Measurements from ENCODE around the gene FOXB2.

DNA sequence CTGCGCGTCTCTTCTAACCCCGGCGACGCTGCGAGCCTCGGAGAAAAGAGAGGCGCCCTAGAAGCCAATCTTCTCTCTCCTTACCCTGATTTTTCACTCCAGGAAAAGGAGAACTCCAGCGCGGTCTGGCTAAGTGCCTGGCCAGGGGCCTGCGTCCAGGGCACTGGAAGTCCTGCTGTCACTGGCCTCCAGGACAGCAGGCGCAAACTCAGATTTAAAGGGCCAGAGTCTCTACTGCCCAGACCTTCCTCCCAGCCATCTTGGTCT lies 553 bp upstream of the FOXB2 start:
- TF ChIP-seq CTCF (IDR thresholded peaks at IDR 0.05) (no peak), POLR2A (IDR thresholded peaks at IDR 0.05) (no peak)
